IMR-90 (cell line): Measurements from ENCODE around the gene OR8D1. TPM values are rescaled to one million over a fixed set of nuclear protein-coding genes. Genes with fewer than 3 reads are reported as not detected.

Source experiments
- ATAC-seq: fragments of 200-7000 bp; cut with Tn5 transposase; 2 replicates; pipeline ENCODE4 v1.9.1; 2020; ENCODE audit warnings: low read depth, mild to moderate bottlenecking, moderate library complexity
- BruUV-seq: library from RNA; stranded (reverse); fragments of 400-500 nt; replicated peaks from 2 replicates; lab custom pipeline; 2021; lab: Mats Ljungman, UMichigan
- CTCF ChIA-PET: fragments of 300-600 bp; formaldehyde crosslinking; extraction: SDS; loops from one replicate; lab custom pipeline; 2021; ENCODE audit warnings: antibody characterized with exemption; lab: Yijun Ruan, JAX
- POLR2A ChIA-PET: fragments of 300-600 bp; sonication (Branson Sonifier 250); formaldehyde crosslinking; loops from one replicate; lab custom pipeline; 2022; ENCODE audit warnings: antibody characterized with exemption; ENCODE audit not compliant: unreplicated experiment; lab: Charles Lee
- DNase-seq: peaks from one replicate; pipeline ENCODE4 v3.0.0; 2013
- H2AFZ ChIP-seq: replicated peaks from 2 replicates; pipeline ENCODE3; 2013; ENCODE audit warnings: low read length, mild to moderate bottlenecking; ENCODE audit not compliant: poor library complexity
- H2AK5ac ChIP-seq: 2 replicates; pipeline ENCODE4 v1.6.1; 2013; ENCODE audit warnings: low read depth, low read length, inconsistent platforms
- H2AK9ac ChIP-seq: replicated peaks from 2 replicates; pipeline ENCODE3; 2013; ENCODE audit warnings: mild to moderate bottlenecking, low read depth, low read length, moderate library complexity; ENCODE audit not compliant: poor library complexity
- H2BK120ac ChIP-seq: 2 replicates; pipeline ENCODE4 v1.6.1; 2013; ENCODE audit warnings: low read depth, low read length, inconsistent platforms
- H2BK15ac ChIP-seq: 3 replicates; pipeline ENCODE4 v1.6.1; 2013; ENCODE audit warnings: low read depth, low read length, inconsistent platforms
- H2BK20ac ChIP-seq: 2 replicates; pipeline ENCODE4 v1.6.1; 2013; ENCODE audit warnings: low read depth, mild to moderate bottlenecking, inconsistent platforms, low read length, moderate library complexity
- H2BK5ac ChIP-seq: 2 replicates; pipeline ENCODE4 v1.6.1; 2013; ENCODE audit warnings: mild to moderate bottlenecking, low read depth, low read length, inconsistent platforms; ENCODE audit not compliant: poor library complexity, severe bottlenecking
- H3K14ac ChIP-seq: replicated peaks from 2 replicates; pipeline ENCODE4 v1.6.1; 2013; ENCODE audit warnings: low read depth, low read length, inconsistent platforms
- H3K18ac ChIP-seq: 2 replicates; pipeline ENCODE4 v1.6.1; 2013; ENCODE audit warnings: low read depth, low read length, control low read depth
- H3K23ac ChIP-seq: 2 replicates; pipeline ENCODE4 v1.6.1; 2013; ENCODE audit warnings: low read depth, low read length, inconsistent platforms
- H3K27ac ChIP-seq: 2 replicates; pipeline ENCODE4 v1.5.1; 2013; ENCODE audit warnings: mild to moderate bottlenecking, control low read depth, low read length; ENCODE audit not compliant: insufficient read depth
- H3K27me3 ChIP-seq: 2 replicates; pipeline ENCODE4 v1.6.1; 2013; ENCODE audit warnings: low read length; ENCODE audit not compliant: control insufficient read depth, insufficient read depth
- H3K36me3 ChIP-seq: 2 replicates; pipeline ENCODE4 v1.6.1; 2013; ENCODE audit warnings: low read length, mixed read lengths; ENCODE audit not compliant: control insufficient read depth, insufficient read depth
- H3K4ac ChIP-seq: 2 replicates; pipeline ENCODE4 v1.6.1; 2013; ENCODE audit warnings: low read depth, low read length, inconsistent platforms
- H3K4me1 ChIP-seq: 2 replicates; pipeline ENCODE4 v1.6.1; 2013; ENCODE audit warnings: low read length, mixed read lengths; ENCODE audit not compliant: control insufficient read depth, insufficient read depth
- H3K4me2 ChIP-seq: 2 replicates; pipeline ENCODE4 v1.6.1; 2013; ENCODE audit warnings: low read depth, mild to moderate bottlenecking, control low read depth, low read length, moderate library complexity
- H3K4me3 ChIP-seq: 2 replicates; pipeline ENCODE4 v1.5.1; 2013; ENCODE audit warnings: low read depth, mild to moderate bottlenecking, control low read depth, low read length, moderate library complexity; ENCODE audit not compliant: insufficient read depth
- H3K56ac ChIP-seq: 2 replicates; pipeline ENCODE4 v1.6.1; 2013; ENCODE audit warnings: low read length, inconsistent platforms; ENCODE audit not compliant: insufficient read depth; ENCODE audit errors: extremely low read depth
- H3K79me1 ChIP-seq, 2 experiments: 2 replicates each; pipeline ENCODE4 v1.6.1; 2013; ENCODE audit warnings: low read length in 2 of 2, inconsistent platforms in 1 of 2, low read depth in 1 of 2
- H3K9ac ChIP-seq: 2 replicates; pipeline ENCODE4 v1.6.1; 2013; ENCODE audit warnings: low read depth, low read length, control low read depth
- H3K9me1 ChIP-seq: 2 replicates; pipeline ENCODE4 v1.6.1; 2013; ENCODE audit warnings: low read length, inconsistent platforms; ENCODE audit not compliant: insufficient read depth
- H3K9me3 ChIP-seq: 2 replicates; pipeline ENCODE4 v1.6.1; 2013; ENCODE audit warnings: low read length; ENCODE audit not compliant: control insufficient read depth, insufficient read depth
- H4K20me1 ChIP-seq: 2 replicates; pipeline ENCODE4 v1.6.1; 2013; ENCODE audit warnings: low read length, inconsistent platforms; ENCODE audit not compliant: insufficient read depth
- H4K5ac ChIP-seq: 2 replicates; pipeline ENCODE4 v1.6.1; 2013; ENCODE audit warnings: mild to moderate bottlenecking, low read depth, low read length, control low read depth
- H4K8ac ChIP-seq, 2 experiments: 2 replicates each; pipeline ENCODE4 v1.6.1; 2013; ENCODE audit warnings: low read depth in 2 of 2, low read length in 2 of 2, control low read depth in 1 of 2, inconsistent platforms in 1 of 2
- H4K91ac ChIP-seq: 2 replicates; pipeline ENCODE4 v1.6.1; 2013; ENCODE audit warnings: low read depth, low read length, inconsistent platforms; ENCODE audit not compliant: insufficient read depth
- BHLHE40 ChIP-seq: fragments of 150-350 bp; IDR thresholded peaks from 2 replicates; pipeline ENCODE4 v1.6.1; 2016; ENCODE audit warnings: mild to moderate bottlenecking, low read depth, low read length
- CEBPB ChIP-seq: IDR thresholded peaks from 2 replicates; pipeline ENCODE4 v1.6.1; 2012; ENCODE audit warnings: low read depth, low read length, improper control_type of control experiment
- CHD1 ChIP-seq: IDR thresholded peaks from 2 replicates; pipeline ENCODE4 v1.6.1; 2012; ENCODE audit warnings: low read depth, low read length, improper control_type of control experiment
- ELK1 ChIP-seq: fragments of 150-350 bp; IDR thresholded peaks from 2 replicates; pipeline ENCODE4 v1.6.1; 2016; ENCODE audit warnings: low read depth, mild to moderate bottlenecking, low read length, moderate library complexity, borderline replicate concordance
- FOS ChIP-seq: fragments of 150-350 bp; IDR thresholded peaks from 2 replicates; pipeline ENCODE4 v1.6.1; 2016; ENCODE audit warnings: low read depth, low read length
- MAFK ChIP-seq: IDR thresholded peaks from 2 replicates; pipeline ENCODE4 v1.6.1; 2012; ENCODE audit warnings: low read depth, low read length, improper control_type of control experiment
- MAZ ChIP-seq: IDR thresholded peaks from 2 replicates; pipeline ENCODE4 v1.6.1; 2012; ENCODE audit warnings: low read depth, mild to moderate bottlenecking, low read length, improper control_type of control experiment, moderate library complexity, borderline replicate concordance
- MXI1 ChIP-seq: IDR thresholded peaks from 2 replicates; pipeline ENCODE4 v1.6.1; 2012; ENCODE audit warnings: low read depth, mild to moderate bottlenecking, low read length, moderate library complexity, borderline replicate concordance
- NFE2L2 ChIP-seq: fragments of 150-350 bp; IDR thresholded peaks from 2 replicates; pipeline ENCODE4 v1.6.1; 2016; ENCODE audit warnings: low read depth, mild to moderate bottlenecking, low read length
- POLR2A ChIP-seq: IDR thresholded peaks from 2 replicates; pipeline ENCODE4 v1.6.1; 2012; ENCODE audit warnings: mild to moderate bottlenecking, low read depth, low read length
- RAD21 ChIP-seq: IDR thresholded peaks from 2 replicates; pipeline ENCODE4 v1.6.1; 2012; ENCODE audit warnings: low read length, improper control_type of control experiment
- RCOR1 ChIP-seq: IDR thresholded peaks from 2 replicates; pipeline ENCODE4 v1.6.1; 2012; ENCODE audit warnings: mild to moderate bottlenecking, low read length, improper control_type of control experiment; ENCODE audit not compliant: insufficient replicate concordance
- RFX5 ChIP-seq: IDR thresholded peaks from 2 replicates; pipeline ENCODE4 v1.8.0; 2012; ENCODE audit warnings: low read depth, mild to moderate bottlenecking, low read length, moderate library complexity
- SMC3 ChIP-seq: fragments of 150-350 bp; IDR thresholded peaks from 2 replicates; pipeline ENCODE4 v1.6.1; 2016; ENCODE audit warnings: low read depth, mild to moderate bottlenecking, antibody characterized with exemption, low read length, moderate library complexity
- USF2 ChIP-seq: fragments of 150-350 bp; IDR thresholded peaks from 2 replicates; pipeline ENCODE4 v1.6.1; 2017; ENCODE audit warnings: mild to moderate bottlenecking, antibody characterized with exemption, low read length, low read depth
- dilution Hi-C: fragments of 300-500 bp; cut with HindIII; formaldehyde crosslinking; loops from one replicate; pipeline ENCODE4 v1.14.3; 2018; ENCODE audit warnings: low sequenced_read_pairs; ENCODE audit not compliant: unreplicated experiment
- in situ Hi-C: fragments of 300-500 bp; cut with MboI; formaldehyde crosslinking; loops from 3 replicates; pipeline ENCODE4 v1.14.3; 2019; ENCODE audit warnings: low sequenced_read_pairs, inconsistent platforms, mixed read lengths
- intact Hi-C: fragments of 100-400 bp; cut with micrococcal nuclease; formaldehyde crosslinking; loops from 2 replicates; pipeline ENCODE4 v1.10.0; 2022
- polyA plus RNA-seq, 3 experiments: library from polyadenylated mRNA; depleted of rRNA; stranded (reverse); fragments of >200 nt; gene quantifications; 2 replicates each; pipeline ENCODE4 v1.2.3, GENCODE V29; 2012; ENCODE audit warnings: low replicate concordance in 1 of 3
- total RNA-seq: library from RNA; depleted of rRNA; stranded (reverse); fragments of >200 nt; gene quantifications from 2 replicates; pipeline ENCODE4 v1.2.3, GENCODE V29; 2012
- TF ChIP-seq, protein P1 (sequence below): conservative IDR thresholded peaks from 2 replicates; pipeline ENCODE4 v1.5.1; 2012; ENCODE audit warnings: mild to moderate bottlenecking, low read depth, low read length, improper control_type of control experiment

The OR8D1 gene
- total and polyA plus RNA-seq, 2 of the 4 experiments (the other 2 are of a cell fraction), result not detected

DNA sequence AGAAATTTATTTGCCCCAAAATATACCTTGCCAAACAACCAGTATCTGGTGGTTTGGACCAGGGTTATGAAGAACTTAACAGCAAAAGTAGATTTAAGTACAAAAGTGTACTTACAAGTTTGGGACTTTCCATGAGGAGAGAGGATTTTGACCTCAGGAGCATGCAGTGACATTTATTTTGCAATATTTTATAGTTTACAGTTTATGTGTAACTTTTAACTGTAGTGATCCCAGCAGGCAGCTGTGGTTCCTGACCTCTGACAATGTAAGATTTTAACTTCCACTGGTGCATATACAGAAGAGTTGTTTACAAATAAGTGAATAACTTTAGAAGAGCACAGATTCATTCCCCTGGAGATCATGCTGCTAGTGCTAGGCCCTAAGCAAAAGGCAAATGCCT lies 6.7 kb downstream of the OR8D1 start:
- Histone ChIP-seq H2AK5ac (no peak overlapping the region), H2BK20ac (no peak overlapping the region), H4K5ac (peak overlapping the region; percentile 31; the same call in 1 of the 2 replicates), H3K4me2 (no peak overlapping the region), H3K79me1 (no peaks in the 10 kb centered on the region), H3K56ac (no peak overlapping the region), H3K9ac (no peak overlapping the region), H2AFZ (no peak overlapping the region), H3K18ac (peak overlapping the region; percentile 35; the same call in 1 of the 2 replicates), H2AK9ac (no peak overlapping the region), H2BK15ac (no peak overlapping the region), H4K8ac (no peak overlapping the region; a peak in 1 of 4 replicates), H3K27me3 (no peaks in the 10 kb centered on the region), H3K9me3 (no peaks in the 10 kb centered on the region), H4K20me1 (no peaks in the 10 kb centered on the region), H2BK5ac (no peak overlapping the region), H3K9me1 (no peaks in the 10 kb centered on the region), H3K4ac (no peak overlapping the region), H3K27ac (no peak overlapping the region), H3K14ac (no peak overlapping the region), H3K4me1 (peaks cover 3% of the 10 kb centered on the region; the same call in 1 of the 2 replicates), H3K36me3 (no peaks in the 10 kb centered on the region), H4K91ac (no peak overlapping the region), H3K23ac (no peak overlapping the region), H2BK120ac (no peak overlapping the region), H3K4me3 (no peak overlapping the region)
- TF ChIP-seq NFE2L2, result no peak
- no peak for TF ChIP-seq RFX5
- TF ChIP-seq, protein P1, sequence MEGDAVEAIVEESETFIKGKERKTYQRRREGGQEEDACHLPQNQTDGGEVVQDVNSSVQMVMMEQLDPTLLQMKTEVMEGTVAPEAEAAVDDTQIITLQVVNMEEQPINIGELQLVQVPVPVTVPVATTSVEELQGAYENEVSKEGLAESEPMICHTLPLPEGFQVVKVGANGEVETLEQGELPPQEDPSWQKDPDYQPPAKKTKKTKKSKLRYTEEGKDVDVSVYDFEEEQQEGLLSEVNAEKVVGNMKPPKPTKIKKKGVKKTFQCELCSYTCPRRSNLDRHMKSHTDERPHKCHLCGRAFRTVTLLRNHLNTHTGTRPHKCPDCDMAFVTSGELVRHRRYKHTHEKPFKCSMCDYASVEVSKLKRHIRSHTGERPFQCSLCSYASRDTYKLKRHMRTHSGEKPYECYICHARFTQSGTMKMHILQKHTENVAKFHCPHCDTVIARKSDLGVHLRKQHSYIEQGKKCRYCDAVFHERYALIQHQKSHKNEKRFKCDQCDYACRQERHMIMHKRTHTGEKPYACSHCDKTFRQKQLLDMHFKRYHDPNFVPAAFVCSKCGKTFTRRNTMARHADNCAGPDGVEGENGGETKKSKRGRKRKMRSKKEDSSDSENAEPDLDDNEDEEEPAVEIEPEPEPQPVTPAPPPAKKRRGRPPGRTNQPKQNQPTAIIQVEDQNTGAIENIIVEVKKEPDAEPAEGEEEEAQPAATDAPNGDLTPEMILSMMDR, result no peak
- TF ChIP-seq RCOR1, result no peak
- TF ChIP-seq BHLHE40, result no peak
- no peak for TF ChIP-seq MXI1
- TF ChIP-seq USF2, result no peak
- no peak for TF ChIP-seq POLR2A
- TF ChIP-seq MAFK, result no peak
- no peak for TF ChIP-seq FOS
- no peak for TF ChIP-seq ELK1
- TF ChIP-seq RAD21, result no peak
- TF ChIP-seq CEBPB, result no peak
- no peak for TF ChIP-seq MAZ
- TF ChIP-seq SMC3, result no peak
- no peak for TF ChIP-seq CHD1
- no peak for DNase-seq
- ChIA-PET POLR2A (no interaction called here), CTCF (interaction anchor here (1.0 to 1.5 kb wide), 2 partner anchors 16 to 230 kb away, joined by 3 read pairs; no protein-coding TSS in a partner anchor)
- in situ Hi-C loops (no loop called here), dilution Hi-C loops (no loop called here), intact Hi-C loops (no loop called here)
- no TSS peak for BruUV-seq
- ATAC-seq, result peak; percentile 54
